B cell (primary cell): ENCODE results near the gene OPHN1.

Experiments used
- CTCF ChIP-seq: fragments of 200-600 bp; IDR thresholded peaks from one replicate; pipeline ENCODE4 v1.8.0; 2022; ENCODE audit warnings: antibody characterized with exemption, mild to moderate bottlenecking
- EZH2 ChIP-seq: IDR thresholded peaks from 2 replicates; pipeline ENCODE4 v1.6.1; 2012; ENCODE audit warnings: borderline replicate concordance, low read depth, mild to moderate bottlenecking, moderate library complexity, low read length; ENCODE audit not compliant: insufficient read depth, poor library complexity, severe bottlenecking

- TF ChIP-seq CTCF: no peak
- TF ChIP-seq EZH2: no peak
Measured at GRCh38 chrX:68287419-68287818, 145.9 kb downstream of the OPHN1 start.
